Measurements from ENCODE around the gene ZCCHC7. TPM values are rescaled to one million over a fixed set of nuclear protein-coding genes. Genes with fewer than 3 reads are reported as not detected.
"Not testable (repeated sequence)": the region's sequence is repeated elsewhere in the genome, so short reads cannot be mapped to it uniquely, and the experiment has no call there.

Gene ZCCHC7
- total RNA-seq, 1 donor from 2014 or later = 34.5 TPM

- no peak for DNase-seq
Measured at GRCh38 chr9:37255944-37256862, 135.8 kb downstream of the ZCCHC7 start.

- no peak for DNase-seq
Measured at GRCh38 chr9:37259951-37260350, 139.6 kb downstream of the ZCCHC7 start.

- no peak for DNase-seq
Measured at GRCh38 chr9:37262410-37262809, 142.0 kb downstream of the ZCCHC7 start.

GRCh38 chr9:37264539-37264938, 144.2 kb downstream of the ZCCHC7 start:
- DNase-seq = no peak

- no peak for DNase-seq
Measured at GRCh38 chr9:37266630-37267029, 146.3 kb downstream of the ZCCHC7 start.

GRCh38 chr9:37269221-37269620, 148.8 kb downstream of the ZCCHC7 start:
- DNase-seq = no peak

GRCh38 chr9:37271679-37272078, 151.3 kb downstream of the ZCCHC7 start:
- no peak for DNase-seq

- DNase-seq = no peak
Measured at GRCh38 chr9:37273595-37273994, 153.2 kb downstream of the ZCCHC7 start.

- no peak for DNase-seq
Measured at GRCh38 chr9:37281541-37281940, 161.2 kb downstream of the ZCCHC7 start.

GRCh38 chr9:37283730-37284325, 163.5 kb downstream of the ZCCHC7 start:
- no peak for DNase-seq

- no peak for DNase-seq
Measured at GRCh38 chr9:37284636-37285035, 164.3 kb downstream of the ZCCHC7 start.

GRCh38 chr9:37286530-37287175, 166.3 kb downstream of the ZCCHC7 start:
- no peak for DNase-seq

- DNase-seq = no peak
Measured at GRCh38 chr9:37287317-37287716, 166.9 kb downstream of the ZCCHC7 start.

- DNase-seq = no peak
Measured at GRCh38 chr9:37289631-37290030, 169.3 kb downstream of the ZCCHC7 start.

- no peak for DNase-seq
Measured at GRCh38 chr9:37290366-37290939, 170.1 kb downstream of the ZCCHC7 start.

- DNase-seq = no peak
Measured at GRCh38 chr9:37290940-37291485, 170.6 kb downstream of the ZCCHC7 start.

- DNase-seq = not testable (repeated sequence)
Measured at GRCh38 chr9:37291612-37292238, 171.4 kb downstream of the ZCCHC7 start.

- no peak for DNase-seq
Measured at GRCh38 chr9:37292896-37293295, 172.5 kb downstream of the ZCCHC7 start.

- no peak for DNase-seq
Measured at GRCh38 chr9:37293664-37294524, 173.5 kb downstream of the ZCCHC7 start.

- no peak for DNase-seq
Measured at GRCh38 chr9:37295178-37295577, 174.8 kb downstream of the ZCCHC7 start.

- DNase-seq = no peak
Measured at GRCh38 chr9:37295796-37296195, 175.4 kb downstream of the ZCCHC7 start.

Data from occipital lobe (tissue), 2 donors.